Cerebellar cortex (tissue), 1 donor: ENCODE results near the gene SLC24A3.

Experiments
- DNase-seq: peaks from one replicate; pipeline ENCODE4 v3.0.0-alpha.2; 2015; ENCODE audit warnings: low spot score

SLC24A3 gene

GRCh38 chr20:19546648-19547047 is 334.2 kb downstream of the SLC24A3 start:
- no peak for DNase-seq

- no peak for DNase-seq
Observed at GRCh38 chr20:19547547-19547946, 335.1 kb downstream of the SLC24A3 start.

DNA sequence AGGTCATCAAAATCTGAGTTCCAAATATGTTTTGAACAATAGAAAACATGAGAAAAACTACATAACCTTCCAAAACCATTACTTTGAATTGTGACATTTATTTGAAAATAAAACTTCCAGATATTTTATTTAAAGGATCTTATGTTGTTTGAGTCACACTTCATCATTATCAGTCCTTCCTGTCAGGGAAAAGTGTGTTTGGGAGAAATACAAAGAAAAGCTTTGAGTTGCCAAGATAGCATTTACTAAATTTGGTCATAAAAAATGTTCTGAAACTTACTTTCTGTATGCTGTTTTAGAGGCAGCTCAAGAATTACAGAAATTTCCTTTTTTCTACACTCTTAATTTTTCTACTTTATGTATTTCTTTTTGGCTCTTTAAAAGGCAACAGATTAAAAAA is 337.5 kb downstream of the SLC24A3 start:
- no peak for DNase-seq

GRCh38 chr20:19552221-19553180 is 340.1 kb downstream of the SLC24A3 start:
- DNase-seq: no peak

GRCh38 chr20:19554666-19555065 is 342.2 kb downstream of the SLC24A3 start:
- DNase-seq: no peak

DNA sequence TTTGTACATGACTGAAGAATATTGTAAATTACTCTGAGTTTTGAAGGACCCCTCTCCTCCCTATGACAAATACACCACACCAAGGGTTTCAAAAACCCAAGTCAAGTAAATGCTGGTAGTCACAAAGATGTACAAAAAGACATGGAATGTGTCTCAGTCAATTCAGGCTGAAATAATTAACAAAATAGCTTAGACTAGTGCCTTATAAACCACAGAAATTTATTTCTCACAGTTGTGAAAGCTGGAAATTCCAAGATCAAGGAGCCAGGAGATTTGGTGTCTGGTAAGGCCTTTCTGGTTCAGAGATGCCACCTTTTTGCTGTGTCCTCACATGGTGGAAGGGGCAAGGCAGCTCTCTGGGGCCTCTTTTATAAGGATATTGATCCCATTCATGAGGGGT is 343.3 kb downstream of the SLC24A3 start:
- no peak for DNase-seq

DNA sequence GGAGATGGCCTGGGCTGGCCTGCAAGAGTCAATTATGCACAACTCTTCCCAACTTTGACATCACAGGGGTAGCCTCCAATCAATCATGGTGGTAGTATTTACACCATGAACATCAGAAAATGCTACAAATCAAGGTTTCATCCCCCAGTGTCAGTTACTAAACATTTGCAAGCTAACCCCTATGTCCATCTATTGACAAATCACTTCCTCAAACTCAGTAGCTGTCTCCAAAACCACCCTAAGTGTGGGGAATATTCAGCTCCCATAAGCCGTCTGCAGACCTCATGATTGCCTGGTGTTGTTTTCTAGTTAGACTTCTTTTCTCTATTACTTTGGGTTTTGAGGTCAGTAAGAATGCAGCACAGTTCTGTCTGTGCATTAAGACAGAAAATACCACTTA is 344.8 kb downstream of the SLC24A3 start:
- no peak for DNase-seq

DNA sequence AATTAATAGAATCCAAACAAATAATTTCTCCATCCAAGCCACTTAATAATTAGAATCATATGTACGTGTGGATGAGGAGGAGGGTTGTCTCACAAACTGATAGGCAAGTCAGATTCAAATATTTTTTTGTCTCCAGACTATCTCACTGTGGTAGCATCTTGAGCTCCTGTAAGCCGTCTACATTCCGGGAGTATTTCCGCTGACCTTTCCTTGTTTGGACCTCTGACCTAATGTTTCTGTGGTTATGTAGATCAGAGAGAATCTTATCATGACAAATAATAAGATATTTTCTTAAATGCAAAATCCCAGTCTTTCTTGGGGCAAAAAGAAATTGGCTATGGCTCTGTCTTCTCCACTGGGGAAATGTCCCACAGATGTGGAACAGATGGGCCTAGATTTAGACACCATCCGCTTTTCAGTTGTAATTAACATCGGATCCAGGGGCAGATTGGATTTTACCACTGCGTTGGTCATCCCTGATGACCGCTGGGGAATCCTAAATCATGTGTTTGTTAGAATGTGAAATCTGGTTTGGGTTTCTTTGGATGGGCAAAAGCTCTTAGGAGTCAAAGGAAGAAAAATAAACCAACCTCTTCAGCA is 348.5 kb downstream of the SLC24A3 start:
- DNase-seq: no peak

GRCh38 chr20:19562426-19562825 is 350.0 kb downstream of the SLC24A3 start:
- no peak for DNase-seq

DNA sequence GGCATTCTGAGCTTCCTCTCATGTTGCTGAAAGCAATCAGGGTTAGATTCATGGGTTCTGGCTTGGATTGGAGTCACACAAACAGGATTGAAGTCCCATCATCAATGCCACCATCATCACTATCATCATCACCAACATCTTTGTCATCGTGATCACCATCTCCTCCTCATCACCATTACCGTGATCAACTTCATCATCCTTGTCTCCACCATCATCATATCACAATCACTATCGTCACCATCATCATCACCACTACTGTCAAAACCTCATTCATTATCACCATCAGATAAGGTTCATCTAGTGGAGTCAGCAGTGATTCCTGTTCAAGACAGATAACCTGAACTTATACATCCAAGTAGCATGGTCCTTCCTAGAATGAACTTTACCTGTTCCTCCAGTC is 351.8 kb downstream of the SLC24A3 start:
- no peak for DNase-seq

DNA sequence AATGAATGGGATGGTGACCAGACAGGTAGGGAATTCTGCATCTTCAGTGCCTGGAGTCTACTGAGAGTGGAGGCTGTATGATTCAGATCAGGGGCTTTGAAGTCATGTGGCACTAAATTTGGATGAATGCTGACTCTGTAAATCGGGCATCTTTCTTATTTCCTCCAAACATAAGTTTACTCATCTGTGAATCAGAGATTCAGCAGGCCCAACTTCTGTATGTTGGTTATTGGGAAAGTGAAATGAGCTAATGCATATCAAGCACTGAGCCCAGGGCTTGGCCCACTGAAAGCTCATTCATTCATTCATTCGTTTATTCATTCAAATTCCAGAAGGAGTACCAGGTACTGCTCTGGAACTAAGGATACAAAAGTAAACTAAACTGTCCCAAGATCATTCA is 353.3 kb downstream of the SLC24A3 start:
- no peak for DNase-seq

GRCh38 chr20:19566226-19566945 is 353.9 kb downstream of the SLC24A3 start:
- DNase-seq: no peak

DNA sequence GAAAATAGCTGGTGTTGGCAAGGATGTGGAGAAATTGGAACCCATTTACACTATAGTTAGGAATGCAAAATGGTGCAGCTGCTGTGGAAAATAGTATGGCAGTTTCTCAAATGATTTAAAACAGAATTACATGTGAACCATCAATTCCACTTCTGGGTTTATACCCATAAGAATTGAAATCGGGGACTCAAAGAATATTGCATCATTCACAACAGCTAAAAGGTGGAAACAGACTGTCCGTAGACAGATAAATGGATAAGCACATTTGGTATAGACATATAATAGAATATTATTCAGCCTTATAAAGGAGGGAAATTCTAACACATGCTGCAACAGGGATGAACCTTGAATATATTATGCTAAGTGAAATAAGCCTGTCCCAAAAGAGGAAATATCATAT is 355.7 kb downstream of the SLC24A3 start:
- DNase-seq: no peak

DNA sequence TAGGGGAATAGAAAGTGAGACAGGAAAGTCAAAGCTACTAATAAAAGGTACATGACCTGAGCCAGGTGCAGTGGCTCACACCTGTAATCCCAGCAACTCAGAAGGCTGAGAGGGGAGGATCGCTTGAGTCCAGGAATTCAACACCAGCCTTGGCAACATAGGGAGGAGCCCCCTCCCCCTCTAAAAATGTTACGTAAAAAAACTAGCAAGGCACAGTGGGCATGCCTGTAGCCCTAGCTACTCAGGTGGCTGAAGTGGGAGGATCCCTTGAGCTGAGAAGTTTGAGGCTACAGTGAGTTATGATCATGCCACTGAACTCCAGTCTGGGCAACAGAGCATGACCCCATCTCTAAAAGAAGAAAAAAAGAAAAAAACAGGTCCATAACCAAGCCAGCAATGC is 359.6 kb downstream of the SLC24A3 start:
- no peak for DNase-seq

GRCh38 chr20:19577692-19578091 is 365.2 kb downstream of the SLC24A3 start:
- DNase-seq: no peak

GRCh38 chr20:19582782-19583181 is 370.3 kb downstream of the SLC24A3 start:
- no peak for DNase-seq

DNA sequence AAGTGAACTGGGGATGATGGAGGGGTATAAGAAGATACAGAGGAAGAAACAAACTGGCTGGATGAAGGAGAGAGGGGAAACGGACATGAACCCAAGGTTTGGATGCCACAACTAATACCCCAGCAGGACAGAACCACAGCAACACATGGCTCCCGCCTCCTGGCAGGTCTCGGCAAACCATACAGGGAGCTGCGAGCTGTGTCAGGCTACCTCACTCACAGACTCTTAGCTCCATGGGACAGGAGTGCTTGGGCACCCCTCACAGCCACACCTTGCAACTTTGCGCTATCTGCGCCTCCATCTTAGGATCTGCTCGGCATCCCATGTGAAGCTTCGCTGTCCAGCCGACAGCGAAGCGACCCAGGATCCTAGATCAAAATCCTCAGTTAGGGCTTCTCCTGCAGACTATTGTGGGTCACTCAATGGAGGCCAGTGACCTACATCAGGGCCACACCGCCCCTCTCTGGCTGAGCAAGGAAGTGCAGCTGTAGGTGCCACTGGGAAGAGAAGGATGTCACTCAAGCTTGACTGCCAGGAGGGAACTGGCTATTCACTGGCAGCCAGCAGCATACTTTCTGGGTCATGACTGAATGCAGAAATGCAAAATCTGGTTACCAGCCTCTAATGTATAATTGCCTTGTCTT is 371.2 kb downstream of the SLC24A3 start:
- DNase-seq: peak; percentile 36

GRCh38 chr20:19588241-19588640 is 375.8 kb downstream of the SLC24A3 start:
- no peak for DNase-seq

DNA sequence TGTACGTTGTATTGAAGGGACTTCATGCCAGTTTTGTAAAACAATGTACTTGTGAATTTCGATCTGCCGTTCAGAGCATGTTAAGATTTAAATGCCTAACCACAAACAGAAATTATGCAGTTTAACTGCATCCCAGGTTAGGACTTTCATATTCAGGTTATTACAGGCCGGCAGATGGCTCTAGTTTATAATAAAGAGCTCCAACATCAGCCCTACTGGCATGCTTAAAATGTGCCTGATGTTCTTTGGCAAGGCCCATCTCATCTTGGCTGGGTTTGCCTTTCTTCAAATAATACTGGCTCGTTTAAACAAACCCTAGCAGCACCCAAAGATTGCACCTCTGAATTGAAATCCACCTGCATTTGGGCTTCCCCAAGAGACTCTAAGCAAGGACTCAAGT is 376.3 kb downstream of the SLC24A3 start:
- DNase-seq: no peak

GRCh38 chr20:19589787-19590362 is 377.4 kb downstream of the SLC24A3 start:
- no peak for DNase-seq

- DNase-seq: no peak
Observed at GRCh38 chr20:19590382-19590781, 377.9 kb downstream of the SLC24A3 start.

DNA sequence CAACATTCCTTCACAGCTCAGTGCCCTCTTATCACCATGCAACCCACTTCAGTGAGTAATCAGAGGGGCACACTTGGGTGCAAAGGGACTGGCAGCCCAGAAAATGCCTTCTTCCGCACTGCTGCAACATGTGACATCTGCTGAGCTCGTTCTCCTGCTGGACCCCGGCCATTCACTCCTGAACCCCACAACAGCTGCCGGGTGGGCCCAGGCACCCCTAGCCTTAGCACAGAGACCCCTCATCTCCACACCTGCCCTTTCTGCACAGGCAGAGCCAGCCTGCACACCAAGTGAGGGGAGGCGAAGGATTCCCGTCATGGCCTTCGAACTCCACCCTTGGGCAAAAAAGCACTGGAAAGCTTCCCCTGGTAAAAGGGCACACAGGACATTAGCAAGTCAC is 381.3 kb downstream of the SLC24A3 start:
- DNase-seq: no peak
